HG03520 (cell line): ENCODE data around the gene THAP4.
"Not testable (repeated sequence)": the region's sequence is repeated elsewhere in the genome, so short reads cannot be mapped to it uniquely, and the experiment has no call there.

Experiments used
- ATAC-seq: cut with Tn5 transposase; IDR thresholded peaks from one replicate; pipeline ENCODE4 v1.9.1; 2021; ENCODE audit warnings: mild to moderate bottlenecking, moderate library complexity; ENCODE audit not compliant: unreplicated experiment

THAP4 gene

DNA sequence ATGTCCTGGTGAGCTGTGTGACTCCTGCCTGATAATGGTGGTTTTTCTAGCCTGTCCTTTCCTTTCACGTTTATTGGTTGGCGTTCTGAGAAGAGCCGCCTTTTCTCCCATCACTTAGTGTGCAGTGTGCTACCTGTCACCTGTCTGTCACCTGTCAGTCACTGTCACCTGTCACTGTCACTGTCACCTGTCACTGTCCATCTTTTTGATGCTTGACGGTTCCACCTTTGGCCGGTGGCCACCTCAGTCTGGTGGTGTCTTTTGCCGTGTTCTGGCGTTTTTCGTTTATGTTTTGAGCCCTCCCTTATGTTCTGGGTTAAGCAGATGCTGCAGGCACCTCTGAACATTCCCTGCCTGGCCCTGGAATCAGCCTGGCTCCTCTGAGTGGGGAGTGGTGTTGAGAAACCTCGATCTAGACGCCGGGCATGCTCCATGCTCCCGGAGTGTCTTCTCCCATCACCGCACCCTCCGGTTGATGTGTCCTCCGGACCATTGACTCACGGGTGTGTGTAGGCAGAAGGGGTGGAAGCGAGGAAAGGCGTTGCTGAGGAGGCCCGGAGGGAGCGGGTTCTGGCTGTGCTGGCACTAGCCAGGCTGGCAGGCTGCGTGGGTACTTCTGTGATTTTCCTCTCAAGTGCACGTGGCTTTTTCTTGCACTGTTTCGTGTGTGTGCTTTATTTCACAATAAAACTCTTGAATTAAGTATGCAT lies 28.9 kb upstream of the THAP4 start:
- no peak for ATAC-seq

GRCh38 chr2:241662731-241663130 lies 25.8 kb upstream of the THAP4 start:
- ATAC-seq = not testable (repeated sequence)

- no peak for ATAC-seq
These were observed 23.7 kb upstream of the THAP4 start for GRCh38 chr2:241660593-241661213.

GRCh38 chr2:241659150-241659739 lies 22.3 kb upstream of the THAP4 start:
- no peak for ATAC-seq

- no peak for ATAC-seq
These were observed 21.3 kb upstream of the THAP4 start for GRCh38 chr2:241658296-241658695.

DNA sequence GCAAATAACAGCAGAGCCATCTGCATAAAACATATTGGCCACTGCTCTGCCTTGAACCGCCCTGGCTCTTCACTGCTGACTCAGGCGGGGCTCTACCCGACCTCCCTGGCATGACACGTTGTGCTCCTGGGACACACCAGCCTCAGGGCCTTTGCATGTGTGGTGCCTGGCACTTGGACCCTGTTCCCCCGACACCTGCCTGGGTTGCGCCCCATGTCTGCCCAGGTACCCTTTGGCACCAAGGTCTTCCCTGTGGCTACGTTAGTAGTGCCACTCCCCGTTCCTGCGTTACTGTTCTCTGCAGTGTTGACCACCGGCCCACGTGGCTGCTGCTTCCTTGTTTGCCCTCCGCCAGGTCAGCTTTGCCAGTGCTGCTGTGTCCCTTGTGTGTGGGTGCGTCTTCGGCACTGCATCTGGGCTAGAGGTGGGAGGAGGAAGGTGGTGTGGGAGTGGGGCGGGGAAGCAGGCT lies 20.9 kb upstream of the THAP4 start:
- ATAC-seq = no peak

DNA sequence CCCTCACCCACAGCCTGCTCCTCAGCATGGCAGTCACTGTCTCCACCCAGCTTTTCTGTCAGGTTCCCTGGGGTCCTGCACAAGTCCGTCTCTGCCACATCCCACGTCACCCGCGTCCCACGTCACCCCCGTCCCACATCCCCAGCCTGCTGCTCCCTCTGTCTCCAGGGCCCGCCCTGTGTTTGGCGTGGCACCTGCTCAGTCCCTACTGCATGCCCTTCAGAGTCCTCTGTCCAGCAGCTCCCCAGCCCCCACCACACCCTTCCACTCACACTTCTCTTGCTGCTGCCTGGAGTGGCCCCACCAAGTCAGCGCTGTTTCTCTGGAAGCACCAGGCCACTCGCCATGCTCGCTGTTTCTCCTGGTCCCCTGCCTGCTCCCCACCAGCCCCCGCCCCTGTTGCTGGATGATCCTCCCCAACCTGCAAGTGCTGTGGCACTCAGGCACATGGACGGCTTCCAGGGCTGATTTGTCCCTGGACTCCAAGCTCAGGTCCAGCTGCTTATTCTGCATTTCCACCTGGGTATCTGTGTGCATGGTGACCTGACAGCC lies 19.3 kb upstream of the THAP4 start:
- no peak for ATAC-seq

DNA sequence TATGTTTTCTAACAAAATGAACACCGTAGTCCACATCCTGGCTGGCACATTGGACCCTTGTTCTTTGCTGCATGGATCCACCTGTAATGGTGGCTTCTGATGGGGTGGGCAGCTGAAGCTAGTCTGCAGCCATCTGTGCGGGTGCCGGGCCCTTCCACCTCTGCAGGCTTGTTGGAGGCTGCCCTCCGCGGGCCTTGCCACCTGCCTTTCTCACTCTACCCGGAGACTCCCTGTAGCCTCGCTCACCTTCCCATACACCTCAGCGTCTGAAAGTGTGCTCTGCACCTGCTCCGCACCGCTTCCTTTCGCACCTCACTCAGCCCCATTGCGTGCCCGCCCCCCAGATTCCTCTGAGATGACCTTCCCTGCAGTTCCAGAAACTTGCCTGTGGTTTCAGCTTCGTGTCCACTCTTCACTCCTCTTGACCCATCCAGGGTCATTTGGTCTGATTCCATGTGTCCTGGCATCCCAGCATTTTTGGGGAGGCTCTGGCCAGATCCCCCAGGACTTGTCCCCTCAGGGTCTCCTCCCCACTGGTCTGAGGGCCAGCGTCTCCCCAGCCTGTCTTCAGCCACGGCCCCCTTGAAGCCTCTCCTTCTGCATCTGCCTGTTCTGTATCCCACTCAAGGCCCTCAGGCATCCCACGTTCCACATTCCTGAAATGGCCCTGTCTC lies 18.7 kb upstream of the THAP4 start:
- no peak for ATAC-seq

- no peak for ATAC-seq
These were observed 17.6 kb upstream of the THAP4 start for GRCh38 chr2:241654551-241654950.

DNA sequence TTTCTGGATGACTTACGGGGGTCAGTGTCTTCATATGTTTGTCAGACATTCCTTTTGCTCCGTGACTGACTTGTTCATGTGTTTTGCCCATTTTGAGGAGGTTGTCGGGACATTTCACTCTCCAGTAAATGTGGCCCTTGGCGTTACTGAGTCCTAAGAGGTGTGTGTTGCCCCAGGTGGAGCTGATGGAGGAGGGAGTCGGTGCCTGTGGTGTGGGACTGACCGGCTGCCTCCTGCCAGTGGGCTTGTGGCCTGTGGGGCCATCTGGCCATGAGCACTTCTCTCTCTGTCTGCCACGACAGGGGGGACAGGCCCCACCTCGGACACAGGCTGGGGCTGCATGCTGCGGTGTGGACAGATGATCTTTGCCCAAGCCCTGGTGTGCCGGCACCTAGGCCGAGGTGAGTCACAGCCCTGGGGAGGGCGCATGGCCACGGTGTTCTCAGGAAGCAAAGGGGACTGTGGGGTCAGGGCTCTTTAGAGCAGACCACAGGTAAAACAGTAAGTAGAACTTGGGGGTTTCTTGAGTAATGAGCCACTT lies 16.3 kb upstream of the THAP4 start:
- ATAC-seq = no peak

DNA sequence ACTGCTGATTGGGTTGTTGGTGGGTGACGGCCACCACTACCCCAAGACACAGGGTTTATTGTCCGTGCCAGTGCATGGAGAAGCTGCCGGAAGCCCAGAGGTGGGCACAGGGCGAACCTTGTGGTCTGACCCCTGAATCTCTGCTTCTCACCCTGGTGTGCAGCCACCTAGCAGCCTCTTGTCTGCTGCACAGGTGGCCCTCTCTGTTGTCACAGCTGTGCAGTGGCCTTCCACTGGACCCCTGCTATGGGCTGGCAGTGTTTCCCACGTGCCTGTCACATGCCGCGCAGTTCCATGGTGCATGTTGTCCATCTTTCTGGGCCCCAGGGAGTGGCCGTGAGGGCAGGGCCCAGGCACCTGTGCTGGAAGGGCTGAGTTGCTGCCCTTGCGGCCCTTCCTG lies 15.8 kb upstream of the THAP4 start:
- no peak for ATAC-seq

DNA sequence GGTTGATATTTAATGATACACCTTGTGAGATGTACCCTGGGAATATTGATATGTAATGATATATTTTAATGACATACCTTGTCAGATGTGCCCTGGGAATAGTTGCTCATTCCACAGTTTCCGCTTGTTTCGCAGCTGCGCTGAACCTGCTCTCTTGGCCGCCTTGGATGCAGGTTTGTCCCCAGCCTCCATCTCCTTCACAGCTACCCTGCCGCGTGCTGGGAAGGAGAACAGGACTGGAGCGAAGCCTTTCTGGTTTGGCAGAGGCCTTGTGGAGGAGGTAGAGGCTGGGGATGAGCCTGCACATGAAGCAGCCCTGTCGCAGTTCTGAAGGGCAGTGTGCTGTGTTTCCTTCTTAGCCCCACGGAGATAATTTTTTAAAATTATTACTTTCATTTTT lies 15.2 kb upstream of the THAP4 start:
- no peak for ATAC-seq

GRCh38 chr2:241649927-241650326 lies 13.0 kb upstream of the THAP4 start:
- ATAC-seq = no peak

- no peak for ATAC-seq
These were observed 12.4 kb upstream of the THAP4 start for GRCh38 chr2:241649404-241649803.

GRCh38 chr2:241648453-241648852 lies 11.5 kb upstream of the THAP4 start:
- no peak for ATAC-seq

DNA sequence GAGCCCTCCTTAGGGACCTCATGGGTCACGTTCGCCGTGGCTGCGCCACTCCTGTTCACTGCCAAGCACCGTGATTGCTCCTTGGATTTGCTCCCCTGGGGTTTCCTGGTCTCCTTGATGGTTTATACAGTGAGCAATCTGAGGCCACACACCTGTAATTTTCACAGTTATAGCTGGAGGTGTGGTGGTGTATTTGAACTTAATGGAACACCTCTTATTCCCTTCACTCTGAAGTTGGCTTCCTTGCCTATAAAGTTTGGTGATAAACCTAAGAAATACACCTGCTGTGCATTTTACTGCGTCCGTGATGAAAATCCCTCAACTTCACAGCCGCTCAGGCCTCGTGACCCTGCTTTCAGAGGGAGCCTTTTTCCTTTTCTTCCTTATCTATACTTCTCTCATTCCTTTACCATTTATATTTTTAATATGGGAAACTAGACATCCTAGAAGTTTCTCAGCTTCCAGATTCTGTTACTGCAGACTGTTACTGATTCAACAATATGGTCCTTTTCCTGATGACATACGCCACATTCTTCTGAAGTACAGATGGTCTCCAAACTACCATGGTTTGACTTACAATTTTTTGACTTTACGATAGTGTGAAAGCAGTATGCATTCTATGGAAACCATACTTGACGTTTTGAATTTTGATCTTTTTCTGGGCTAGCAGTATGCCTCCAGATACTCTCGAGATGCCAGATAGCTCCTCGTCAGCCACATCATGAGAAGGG lies 9.1 kb upstream of the THAP4 start:
- ATAC-seq = no peak

GRCh38 chr2:241645056-241645914 lies 8.3 kb upstream of the THAP4 start:
- ATAC-seq = no peak

- ATAC-seq = no peak
These were observed 4.7 kb upstream of the THAP4 start for GRCh38 chr2:241641631-241642030.

GRCh38 chr2:241640165-241640795 lies 3.3 kb upstream of the THAP4 start:
- ATAC-seq = no peak
